ENCODE results near the gene MS4A15.

The MS4A15 gene

GRCh38 chr11:60803273-60803936 is 46.7 kb downstream of the MS4A15 start:
- no peak overlapping the region for H3K27ac ChIP-seq
- no peak for TF ChIP-seq ZFX (IDR thresholded peaks at IDR 0.05; ENCODE audit: borderline replicate concordance)
- TF ChIP-seq CTCF (IDR thresholded peaks at IDR 0.05) = no peak

GRCh38 chr11:60809249-60809648 is 52.6 kb downstream of the MS4A15 start:
- H3K27ac ChIP-seq = no peak overlapping the region
- no peak for TF ChIP-seq ZFX (IDR thresholded peaks at IDR 0.05; ENCODE audit: borderline replicate concordance)
- no peak for TF ChIP-seq CTCF (IDR thresholded peaks at IDR 0.05)

- TF ChIP-seq CTCF (IDR thresholded peaks at IDR 0.05) = no peak
- TF ChIP-seq ZFX (IDR thresholded peaks at IDR 0.05; ENCODE audit: borderline replicate concordance) = no peak
- H3K27ac ChIP-seq = no peak overlapping the region
Observed at GRCh38 chr11:60809691-60810090, 53.0 kb downstream of the MS4A15 start.

- H3K27ac ChIP-seq = no peak overlapping the region
- TF ChIP-seq ZFX (IDR thresholded peaks at IDR 0.05; ENCODE audit: borderline replicate concordance) (no peak), CTCF (IDR thresholded peaks at IDR 0.05) (no peak)
Observed at GRCh38 chr11:60810151-60810550, 53.5 kb downstream of the MS4A15 start.

- TF ChIP-seq CTCF (IDR thresholded peaks at IDR 0.05) = no peak
- no peak for TF ChIP-seq ZFX (IDR thresholded peaks at IDR 0.05; ENCODE audit: borderline replicate concordance)
- H3K27ac ChIP-seq = no peak overlapping the region
Observed at GRCh38 chr11:60810569-60810968, 53.9 kb downstream of the MS4A15 start.

GRCh38 chr11:60813324-60813723 is 56.7 kb downstream of the MS4A15 start:
- no peak overlapping the region for H3K27ac ChIP-seq
- no peak for TF ChIP-seq CTCF (IDR thresholded peaks at IDR 0.05)
- no peak for TF ChIP-seq ZFX (IDR thresholded peaks at IDR 0.05; ENCODE audit: borderline replicate concordance)

GRCh38 chr11:60814112-60814511 is 57.4 kb downstream of the MS4A15 start:
- TF ChIP-seq CTCF (IDR thresholded peaks at IDR 0.05) = no peak
- H3K27ac ChIP-seq = no peak overlapping the region

All from 22Rv1 (cell line).